ENCODE measurements around the gene APAF1.

- no peak for TF ChIP-seq TAF1 (conservative IDR thresholded peaks at IDR 0.05)
- no peak for TF ChIP-seq NR2F2 (IDR thresholded peaks at IDR 0.05)
- no peak for TF ChIP-seq CTCF (IDR thresholded peaks at IDR 0.05; ENCODE audit: low read depth, low read length, missing input control)
- TF ChIP-seq HNF4G (IDR thresholded peaks at IDR 0.05), result no peak
- no peak for TF ChIP-seq MAX (IDR thresholded peaks at IDR 0.05)
Measured at GRCh38 chr12:98783420-98783819, 138.3 kb downstream of the APAF1 start.

Data from liver (tissue), 3 donors.